Measurements from ENCODE around the gene RNMT. TPM values are rescaled to one million over a fixed set of nuclear protein-coding genes. Genes with fewer than 3 reads are reported as not detected.

RNMT gene
- total RNA-seq, 1 experiment from 2014 or later: 66.3 TPM

DNA sequence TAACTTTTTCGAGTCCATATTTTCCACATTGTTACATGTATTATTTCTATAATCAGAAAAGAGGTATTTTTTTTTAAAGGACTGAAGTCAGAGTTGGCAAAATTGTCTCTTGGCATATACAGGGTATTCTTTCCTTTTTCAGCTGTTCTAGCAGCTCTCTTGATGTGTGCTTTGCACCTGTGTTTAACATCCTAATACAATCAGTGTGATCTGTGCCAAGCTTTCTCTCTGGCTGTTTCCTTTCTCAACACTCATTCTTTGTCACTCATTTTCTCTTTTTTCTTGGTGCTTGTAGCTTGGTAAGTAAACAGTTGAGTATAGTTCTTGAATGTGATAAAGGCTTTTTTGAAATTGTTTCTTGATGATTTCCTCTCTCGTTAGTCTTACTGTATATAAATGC lies 9.2 kb downstream of the RNMT start:
- H3K27ac Mint-ChIP-seq: no peak overlapping the region
- Histone ChIP-seq H4K5ac (ENCODE audit: insufficient read length, low read depth, low read length) (no peak overlapping the region), H3K56ac (ENCODE audit: insufficient read length, low read depth, low read length) (no peak overlapping the region), H2BK20ac (ENCODE audit: low read depth, low read length, poor library complexity, severe bottlenecking) (no peak overlapping the region), H2BK5ac (ENCODE audit: insufficient read length, low read length) (no peak overlapping the region), H3T11ph (ENCODE audit: low read length) (no peak overlapping the region), H2BK120ac (ENCODE audit: low read depth, low read length, poor library complexity, severe bottlenecking) (no peak overlapping the region), H3K4me1 (ENCODE audit: insufficient read depth, low read length) (no peaks in the 10 kb centered on the region), H4K20me1 (ENCODE audit: control insufficient read depth, insufficient read depth, insufficient read length) (no peaks in the 10 kb centered on the region), H2BK12ac (ENCODE audit: insufficient read length, low read depth, low read length) (no peak overlapping the region), H3K23me2 (ENCODE audit: insufficient read length, low read depth, low read length, poor library complexity, severe bottlenecking) (no peaks in the 10 kb centered on the region), H3K18ac (ENCODE audit: insufficient read length, low read depth, low read length) (no peak overlapping the region), H3K23ac (ENCODE audit: insufficient read length, low read depth, low read length) (no peak overlapping the region), H3K9ac (ENCODE audit: extremely low read depth, insufficient read length, low read length) (no peak overlapping the region), H2BK15ac (ENCODE audit: low read depth, low read length) (no peak overlapping the region), H2AK5ac (ENCODE audit: insufficient read length, low read length) (no peak overlapping the region), H2AFZ (ENCODE audit: low read length) (no peak overlapping the region), H3K9me3 (ENCODE audit: control insufficient read depth, low read depth, low read length) (no peaks in the 10 kb centered on the region), H3K4me2 (ENCODE audit: insufficient read depth, insufficient read length, low read length) (no peak overlapping the region), H4K8ac (replicated peaks; ENCODE audit: insufficient read length, low read depth, low read length) (no peak overlapping the region), H3K27me3 (ENCODE audit: insufficient read depth, low read length) (no peaks in the 10 kb centered on the region), H3K4ac (ENCODE audit: low read depth, low read length) (no peak overlapping the region), H3K79me1 (ENCODE audit: insufficient read depth, low read depth, low read length, poor library complexity, severe bottlenecking) (peaks cover 7% of the 10 kb centered on the region), H3K27ac (ENCODE audit: insufficient read length, low read depth, low read length) (no peak overlapping the region), H3K79me2 (ENCODE audit: insufficient read depth, low read length) (peaks cover 3% of the 10 kb centered on the region), H4K91ac (ENCODE audit: insufficient read length, low read depth, low read length) (no peak overlapping the region), H3K14ac (ENCODE audit: insufficient read depth, low read length) (no peak overlapping the region)
- no peaks in the 10 kb centered on the region for H3K4me1 Mint-ChIP-seq
- no peaks in the 10 kb centered on the region for H3K27me3 Mint-ChIP-seq (ENCODE audit: low read depth)
- TF ChIP-seq, protein P1, sequence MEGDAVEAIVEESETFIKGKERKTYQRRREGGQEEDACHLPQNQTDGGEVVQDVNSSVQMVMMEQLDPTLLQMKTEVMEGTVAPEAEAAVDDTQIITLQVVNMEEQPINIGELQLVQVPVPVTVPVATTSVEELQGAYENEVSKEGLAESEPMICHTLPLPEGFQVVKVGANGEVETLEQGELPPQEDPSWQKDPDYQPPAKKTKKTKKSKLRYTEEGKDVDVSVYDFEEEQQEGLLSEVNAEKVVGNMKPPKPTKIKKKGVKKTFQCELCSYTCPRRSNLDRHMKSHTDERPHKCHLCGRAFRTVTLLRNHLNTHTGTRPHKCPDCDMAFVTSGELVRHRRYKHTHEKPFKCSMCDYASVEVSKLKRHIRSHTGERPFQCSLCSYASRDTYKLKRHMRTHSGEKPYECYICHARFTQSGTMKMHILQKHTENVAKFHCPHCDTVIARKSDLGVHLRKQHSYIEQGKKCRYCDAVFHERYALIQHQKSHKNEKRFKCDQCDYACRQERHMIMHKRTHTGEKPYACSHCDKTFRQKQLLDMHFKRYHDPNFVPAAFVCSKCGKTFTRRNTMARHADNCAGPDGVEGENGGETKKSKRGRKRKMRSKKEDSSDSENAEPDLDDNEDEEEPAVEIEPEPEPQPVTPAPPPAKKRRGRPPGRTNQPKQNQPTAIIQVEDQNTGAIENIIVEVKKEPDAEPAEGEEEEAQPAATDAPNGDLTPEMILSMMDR (conservative IDR thresholded peaks at IDR 0.05): no peak
- H3K36me3 Mint-ChIP-seq (ENCODE audit: insufficient read depth in 1 of 3, low read depth in 3 of 3): peaks cover 38 to 71% (median 68%) of the 10 kb centered on the region in 3 experiments
- no peak for DNase-seq
- H3K4me3 Mint-ChIP-seq: no peak overlapping the region
- no peaks in the 10 kb centered on the region for H3K9me3 Mint-ChIP-seq
- WGBS (ENCODE audit: extremely low coverage, insufficient read length, low lambda C conversion rate): no CpG with 5 or more reads among the region's 2 CpGs
